ENCODE data around the gene TAF11. TPM values are rescaled to one million over a fixed set of nuclear protein-coding genes. Genes with fewer than 3 reads are reported as not detected.
"Not testable (repeated sequence)": the region's sequence is repeated elsewhere in the genome, so short reads cannot be mapped to it uniquely, and the experiment has no call there.

TAF11 gene
- total and polyA plus RNA-seq, 10 donors, result 19.1 to 56.3 (median 25.9) TPM

DNA sequence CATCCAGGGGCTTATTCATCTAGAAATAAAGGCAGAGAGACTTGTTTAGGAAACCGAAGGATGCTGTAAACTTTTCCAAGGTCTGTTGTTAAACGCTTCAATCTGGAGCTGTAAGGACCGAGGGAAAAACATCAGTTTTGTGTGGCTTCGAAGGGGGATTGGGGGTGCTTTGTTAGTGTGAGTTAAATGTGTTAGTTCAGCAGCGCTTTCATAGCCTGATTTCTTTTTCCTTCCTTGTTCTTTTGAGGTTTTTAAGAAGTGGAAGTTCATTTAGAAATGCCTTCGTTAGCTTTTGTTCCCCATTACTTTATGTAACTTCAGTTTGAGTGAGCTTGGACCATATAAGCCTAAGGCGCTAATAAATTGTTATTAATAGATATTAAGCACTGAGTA, 2.7 kb upstream of the TAF11 start:
- H3K9me3 ChIP-seq, result no peaks in the 10 kb centered on the region
- no peaks in the 10 kb centered on the region for H3K27me3 ChIP-seq (replicated peaks in 1 of 7)
- TF ChIP-seq, protein P1, sequence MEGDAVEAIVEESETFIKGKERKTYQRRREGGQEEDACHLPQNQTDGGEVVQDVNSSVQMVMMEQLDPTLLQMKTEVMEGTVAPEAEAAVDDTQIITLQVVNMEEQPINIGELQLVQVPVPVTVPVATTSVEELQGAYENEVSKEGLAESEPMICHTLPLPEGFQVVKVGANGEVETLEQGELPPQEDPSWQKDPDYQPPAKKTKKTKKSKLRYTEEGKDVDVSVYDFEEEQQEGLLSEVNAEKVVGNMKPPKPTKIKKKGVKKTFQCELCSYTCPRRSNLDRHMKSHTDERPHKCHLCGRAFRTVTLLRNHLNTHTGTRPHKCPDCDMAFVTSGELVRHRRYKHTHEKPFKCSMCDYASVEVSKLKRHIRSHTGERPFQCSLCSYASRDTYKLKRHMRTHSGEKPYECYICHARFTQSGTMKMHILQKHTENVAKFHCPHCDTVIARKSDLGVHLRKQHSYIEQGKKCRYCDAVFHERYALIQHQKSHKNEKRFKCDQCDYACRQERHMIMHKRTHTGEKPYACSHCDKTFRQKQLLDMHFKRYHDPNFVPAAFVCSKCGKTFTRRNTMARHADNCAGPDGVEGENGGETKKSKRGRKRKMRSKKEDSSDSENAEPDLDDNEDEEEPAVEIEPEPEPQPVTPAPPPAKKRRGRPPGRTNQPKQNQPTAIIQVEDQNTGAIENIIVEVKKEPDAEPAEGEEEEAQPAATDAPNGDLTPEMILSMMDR (IDR thresholded peaks at IDR 0.05 in 8 of 11, conservative IDR thresholded peaks at IDR 0.05 in 3 of 11), result no peak
- TF ChIP-seq POLR2A (IDR thresholded peaks at IDR 0.05) (no peak), POLR2AphosphoS5 (IDR thresholded peaks at IDR 0.05) (no peak)
- no peak for DNase-seq
- 18 to 35% (median 26%) methylated on average over 7 of the region's 7 CpGs for WGBS, 5 donors
- H3K4me3 ChIP-seq, result peak overlapping the region; percentile 75 to 96 (median 84)
- peak overlapping the region; percentile 35 to 94 (median 92) for H3K27ac ChIP-seq
- intact Hi-C loops (cut with DNase I; ENCODE audit: low total_unique reads), result no loop called here
- H3K4me1 ChIP-seq, result peaks cover 18 to 88% (median 56%) of the 10 kb centered on the region in 6 donors
- H3K36me3 ChIP-seq, result peaks cover 0 to 6% (median 0%) of the 10 kb centered on the region in 6 donors

DNA sequence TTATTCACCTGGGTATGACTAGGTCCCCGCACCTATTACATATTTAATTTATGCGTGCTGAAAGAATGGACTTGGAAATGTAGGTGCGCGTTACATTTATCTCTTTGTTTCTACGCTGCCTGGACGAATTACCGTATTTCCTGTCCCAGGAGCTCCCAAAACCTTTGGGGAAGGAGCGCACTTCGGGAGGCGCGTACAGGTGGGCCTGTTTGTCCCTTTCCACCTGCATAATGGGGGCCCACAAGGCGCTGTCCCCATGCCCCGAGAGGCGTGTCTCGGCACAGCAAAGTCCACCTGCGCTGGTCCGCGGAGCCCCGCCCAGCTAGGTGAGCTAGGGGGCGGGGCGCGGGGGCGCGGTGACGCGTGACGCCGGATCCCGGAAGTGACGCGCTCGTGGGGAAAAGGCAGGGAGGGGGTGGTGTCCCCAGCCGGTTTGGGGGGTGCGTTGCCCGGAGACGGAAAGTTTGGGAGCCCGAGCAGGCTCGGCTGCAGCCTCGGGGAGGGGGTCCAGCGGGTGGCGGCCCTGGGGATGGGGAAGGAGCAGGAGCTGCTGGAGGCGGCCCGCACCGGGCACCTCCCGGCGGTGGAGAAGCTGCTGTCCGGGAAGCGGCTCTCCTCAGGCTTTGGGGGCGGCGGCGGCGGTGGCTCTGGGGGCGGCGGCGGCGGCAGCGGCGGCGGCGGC, 1.2 kb upstream of the TAF11 start, which contains the start of gene ANKS1A:
TSS of gene ANKS1A (plus strand) at position 382 of the 682 bp plus-strand sequence. CDS start at position 530, 148 bp downstream.
- peaks cover 18 to 83% (median 59%) of the 10 kb centered on the region in 6 donors for H3K4me1 ChIP-seq
- intact Hi-C loops (cut with DNase I; ENCODE audit: low total_unique reads), result loop anchor here (10.0 kb wide), 1 partner anchor 134 kb away; the partner anchor contains the start of gene SNRPC
- peak within 1 kb of the TSS; percentile 75 to 96 (median 84) for H3K4me3 ChIP-seq
- TF ChIP-seq POLR2AphosphoS5 (IDR thresholded peaks at IDR 0.05) (peak; percentile 90 to 93 (median 91)), POLR2A (IDR thresholded peaks at IDR 0.05) (peak in 1 of 3 donors; percentile 11)
- TF ChIP-seq, protein P1 (IDR thresholded peaks at IDR 0.05 in 8 of 11, conservative IDR thresholded peaks at IDR 0.05 in 3 of 11), result no peak
- H3K27ac ChIP-seq, result peak within 1 kb of the TSS; percentile 66 to 94 (median 92)
- peak; percentile 96 for DNase-seq
- WGBS, 5 donors, result 0 to 1% (median 0%) methylated on average over 29 to 60 of the region's 60 CpGs
- peaks cover 0 to 20% (median 6%) of the 10 kb centered on the region in 6 donors for H3K36me3 ChIP-seq
- peaks cover 0 to 3% (median 0%) of the 10 kb centered on the region in 8 donors for H3K9me3 ChIP-seq
- H3K27me3 ChIP-seq (replicated peaks in 1 of 7), result no peaks in the 10 kb centered on the region

DNA sequence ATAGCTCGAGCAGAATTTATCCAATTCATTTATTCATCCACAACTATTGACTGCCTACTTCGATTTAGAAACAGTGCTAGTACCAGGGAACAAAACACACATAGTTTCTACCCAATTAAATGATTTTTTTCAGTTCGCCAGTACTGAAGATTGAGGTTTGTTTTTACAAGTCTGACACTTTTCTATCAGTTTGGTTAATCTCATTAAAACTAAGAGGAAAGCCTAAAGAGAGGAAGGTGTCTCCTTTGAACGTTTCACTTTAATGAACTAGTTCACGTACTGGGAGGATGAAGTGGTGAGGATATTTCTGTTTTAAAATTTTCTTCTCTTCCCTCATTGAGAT, 643 bp upstream of the TAF11 start:
- TF ChIP-seq POLR2A (IDR thresholded peaks at IDR 0.05) (no peak), POLR2AphosphoS5 (IDR thresholded peaks at IDR 0.05) (no peak)
- TF ChIP-seq, protein P1 (IDR thresholded peaks at IDR 0.05 in 8 of 11, conservative IDR thresholded peaks at IDR 0.05 in 3 of 11), result no peak
- intact Hi-C loops (cut with DNase I; ENCODE audit: low total_unique reads), result loop anchor here (10.0 kb wide), 1 partner anchor 134 kb away; the partner anchor contains the start of gene SNRPC

DNA sequence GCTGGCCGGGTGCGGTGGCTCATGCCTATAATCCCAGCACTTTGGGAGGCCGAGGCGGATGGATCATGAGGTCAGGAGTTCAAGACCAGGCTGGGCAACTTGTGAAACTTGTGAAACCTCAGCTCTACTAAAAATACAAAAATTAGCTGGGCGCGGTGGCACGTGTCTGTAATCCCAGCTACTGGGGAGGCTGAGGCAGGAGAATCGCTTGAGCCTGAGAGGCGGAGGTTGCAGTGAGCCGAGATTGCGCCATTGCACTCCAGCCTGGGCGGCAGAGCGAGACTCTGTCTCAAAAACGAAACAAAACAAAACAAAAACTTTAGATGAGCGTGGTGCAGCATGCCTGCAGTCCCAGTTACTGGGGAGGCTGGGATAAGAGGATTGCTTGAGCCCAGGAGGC, 2.0 kb downstream of the TAF11 start:
- Histone ChIP-seq H3K36me3 (peaks cover 4 to 52% (median 27%) of the 10 kb centered on the region in 6 donors), H3K4me1 (peaks cover 15 to 51% (median 40%) of the 10 kb centered on the region in 6 donors)
- not testable (repeated sequence) for H3K4me3 ChIP-seq; DNase-seq; H3K27me3 ChIP-seq (replicated peaks in 1 of 7); H3K27ac ChIP-seq; H3K9me3 ChIP-seq
- 86 to 94% (median 92%) methylated on average over 15 of the region's 15 CpGs for WGBS, 5 donors
- intact Hi-C loops (cut with DNase I; ENCODE audit: low total_unique reads), result loop anchor here (10.0 kb wide), 1 partner anchor 131 kb away; the partner anchor contains the start of gene SNRPC

More for the DNA sequence above, 643 bp upstream of the TAF11 start:
- Histone ChIP-seq H3K27ac (peak overlapping the region; percentile 66 to 94 (median 92)), H3K27me3 (replicated peaks in 1 of 7) (no peaks in the 10 kb centered on the region), H3K4me3 (peak overlapping the region; percentile 75 to 96 (median 84)), H3K9me3 (peaks cover 0 to 3% (median 0%) of the 10 kb centered on the region in 8 donors), H3K36me3 (peaks cover 0 to 25% (median 10%) of the 10 kb centered on the region in 6 donors), H3K4me1 (peaks cover 18 to 78% (median 60%) of the 10 kb centered on the region in 6 donors)
- no peak for DNase-seq
- WGBS, 5 donors, result 0 to 1% (median 0%) methylated on average over 5 of the region's 5 CpGs

Measured in spleen (tissue), 11 donors.